Measurements from ENCODE around the gene KIF20B.

DNA sequence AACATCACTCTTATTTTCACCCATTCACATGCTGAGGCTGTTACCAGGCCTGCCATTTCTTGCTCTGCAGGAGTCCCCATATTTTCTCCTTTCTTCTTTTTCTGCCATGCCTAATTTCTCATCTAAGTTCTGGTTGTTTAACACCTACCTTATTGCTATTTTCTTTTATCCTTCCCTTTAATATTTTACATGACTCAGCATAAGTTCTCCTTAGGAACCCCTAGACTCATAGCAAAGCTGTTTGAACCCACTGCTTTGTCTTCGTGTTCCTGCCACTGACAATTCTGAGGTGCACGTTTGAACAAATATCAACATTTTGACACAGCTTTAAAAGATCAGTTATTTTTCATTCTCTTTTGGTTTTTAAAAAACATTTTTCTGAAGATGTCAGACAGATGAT is 98.2 kb downstream of the KIF20B start:
- TF ChIP-seq POLR2AphosphoS5 (IDR thresholded peaks at IDR 0.05; ENCODE audit: low read depth, low read length) (no peak), TCF7L2 (IDR thresholded peaks at IDR 0.05; ENCODE audit: low read depth, low read length) (no peak), SIN3A (IDR thresholded peaks at IDR 0.05; ENCODE audit: borderline replicate concordance, insufficient read depth, low read depth, low read length) (no peak)
- TF ChIP-seq, protein P1, sequence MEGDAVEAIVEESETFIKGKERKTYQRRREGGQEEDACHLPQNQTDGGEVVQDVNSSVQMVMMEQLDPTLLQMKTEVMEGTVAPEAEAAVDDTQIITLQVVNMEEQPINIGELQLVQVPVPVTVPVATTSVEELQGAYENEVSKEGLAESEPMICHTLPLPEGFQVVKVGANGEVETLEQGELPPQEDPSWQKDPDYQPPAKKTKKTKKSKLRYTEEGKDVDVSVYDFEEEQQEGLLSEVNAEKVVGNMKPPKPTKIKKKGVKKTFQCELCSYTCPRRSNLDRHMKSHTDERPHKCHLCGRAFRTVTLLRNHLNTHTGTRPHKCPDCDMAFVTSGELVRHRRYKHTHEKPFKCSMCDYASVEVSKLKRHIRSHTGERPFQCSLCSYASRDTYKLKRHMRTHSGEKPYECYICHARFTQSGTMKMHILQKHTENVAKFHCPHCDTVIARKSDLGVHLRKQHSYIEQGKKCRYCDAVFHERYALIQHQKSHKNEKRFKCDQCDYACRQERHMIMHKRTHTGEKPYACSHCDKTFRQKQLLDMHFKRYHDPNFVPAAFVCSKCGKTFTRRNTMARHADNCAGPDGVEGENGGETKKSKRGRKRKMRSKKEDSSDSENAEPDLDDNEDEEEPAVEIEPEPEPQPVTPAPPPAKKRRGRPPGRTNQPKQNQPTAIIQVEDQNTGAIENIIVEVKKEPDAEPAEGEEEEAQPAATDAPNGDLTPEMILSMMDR (IDR thresholded peaks at IDR 0.05), result no peak
- TF ChIP-seq, protein P2, sequence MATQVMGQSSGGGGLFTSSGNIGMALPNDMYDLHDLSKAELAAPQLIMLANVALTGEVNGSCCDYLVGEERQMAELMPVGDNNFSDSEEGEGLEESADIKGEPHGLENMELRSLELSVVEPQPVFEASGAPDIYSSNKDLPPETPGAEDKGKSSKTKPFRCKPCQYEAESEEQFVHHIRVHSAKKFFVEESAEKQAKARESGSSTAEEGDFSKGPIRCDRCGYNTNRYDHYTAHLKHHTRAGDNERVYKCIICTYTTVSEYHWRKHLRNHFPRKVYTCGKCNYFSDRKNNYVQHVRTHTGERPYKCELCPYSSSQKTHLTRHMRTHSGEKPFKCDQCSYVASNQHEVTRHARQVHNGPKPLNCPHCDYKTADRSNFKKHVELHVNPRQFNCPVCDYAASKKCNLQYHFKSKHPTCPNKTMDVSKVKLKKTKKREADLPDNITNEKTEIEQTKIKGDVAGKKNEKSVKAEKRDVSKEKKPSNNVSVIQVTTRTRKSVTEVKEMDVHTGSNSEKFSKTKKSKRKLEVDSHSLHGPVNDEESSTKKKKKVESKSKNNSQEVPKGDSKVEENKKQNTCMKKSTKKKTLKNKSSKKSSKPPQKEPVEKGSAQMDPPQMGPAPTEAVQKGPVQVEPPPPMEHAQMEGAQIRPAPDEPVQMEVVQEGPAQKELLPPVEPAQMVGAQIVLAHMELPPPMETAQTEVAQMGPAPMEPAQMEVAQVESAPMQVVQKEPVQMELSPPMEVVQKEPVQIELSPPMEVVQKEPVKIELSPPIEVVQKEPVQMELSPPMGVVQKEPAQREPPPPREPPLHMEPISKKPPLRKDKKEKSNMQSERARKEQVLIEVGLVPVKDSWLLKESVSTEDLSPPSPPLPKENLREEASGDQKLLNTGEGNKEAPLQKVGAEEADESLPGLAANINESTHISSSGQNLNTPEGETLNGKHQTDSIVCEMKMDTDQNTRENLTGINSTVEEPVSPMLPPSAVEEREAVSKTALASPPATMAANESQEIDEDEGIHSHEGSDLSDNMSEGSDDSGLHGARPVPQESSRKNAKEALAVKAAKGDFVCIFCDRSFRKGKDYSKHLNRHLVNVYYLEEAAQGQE (IDR thresholded peaks at IDR 0.05; ENCODE audit: insufficient read depth in 1 of 2, low read depth in 2 of 2, low read length in 1 of 2), result no peak
